Stimulated activated CD8-positive, alpha-beta memory T cell treated with anti-CD3 and anti-CD28 coated beads, Interleukin-15, amount 100 ng/mL, for 1 hour (primary cell): Measurements from ENCODE around the gene GTF2H2C.
"Not testable (repeated sequence)": the region's sequence is repeated elsewhere in the genome, so short reads cannot be mapped to it uniquely, and the experiment has no call there.

ENCODE experiments used
- DNase-seq: peaks from one replicate; pipeline ENCODE4 v3.0.0-alpha.2; 2020; ENCODE audit warnings: low read depth

GTF2H2C gene

GRCh38 chr5:69566172-69566571 is 6.2 kb downstream of the GTF2H2C start:
- not testable (repeated sequence) for DNase-seq

- DNase-seq: not testable (repeated sequence)
Measured at GRCh38 chr5:69568072-69568471, 8.1 kb downstream of the GTF2H2C start.

GRCh38 chr5:69583356-69583755 is 23.4 kb downstream of the GTF2H2C start:
- not testable (repeated sequence) for DNase-seq

GRCh38 chr5:69596114-69596840 is 36.3 kb downstream of the GTF2H2C start:
- DNase-seq: not testable (repeated sequence)

GRCh38 chr5:69601947-69602346 is 42.0 kb downstream of the GTF2H2C start:
- DNase-seq: not testable (repeated sequence)

- not testable (repeated sequence) for DNase-seq
Measured at GRCh38 chr5:69606839-69607238, 46.8 kb downstream of the GTF2H2C start.

- DNase-seq: not testable (repeated sequence)
Measured at GRCh38 chr5:69607750-69608149, 47.8 kb downstream of the GTF2H2C start.

GRCh38 chr5:69608861-69609496 is 49.0 kb downstream of the GTF2H2C start:
- not testable (repeated sequence) for DNase-seq

GRCh38 chr5:69614843-69615242 is 54.9 kb downstream of the GTF2H2C start:
- not testable (repeated sequence) for DNase-seq

- not testable (repeated sequence) for DNase-seq
Measured at GRCh38 chr5:69631879-69632278, 71.9 kb downstream of the GTF2H2C start.
